HG03064 (cell line): ENCODE results near the gene NLRP12.
"Not testable (repeated sequence)": the region's sequence is repeated elsewhere in the genome, so short reads cannot be mapped to it uniquely, and the experiment has no call there.

ENCODE experiments used
- ATAC-seq: cut with Tn5 transposase; IDR thresholded peaks from one replicate; pipeline ENCODE4 v1.9.1; 2021; ENCODE audit warnings: low read depth; ENCODE audit not compliant: unreplicated experiment

The NLRP12 gene

DNA sequence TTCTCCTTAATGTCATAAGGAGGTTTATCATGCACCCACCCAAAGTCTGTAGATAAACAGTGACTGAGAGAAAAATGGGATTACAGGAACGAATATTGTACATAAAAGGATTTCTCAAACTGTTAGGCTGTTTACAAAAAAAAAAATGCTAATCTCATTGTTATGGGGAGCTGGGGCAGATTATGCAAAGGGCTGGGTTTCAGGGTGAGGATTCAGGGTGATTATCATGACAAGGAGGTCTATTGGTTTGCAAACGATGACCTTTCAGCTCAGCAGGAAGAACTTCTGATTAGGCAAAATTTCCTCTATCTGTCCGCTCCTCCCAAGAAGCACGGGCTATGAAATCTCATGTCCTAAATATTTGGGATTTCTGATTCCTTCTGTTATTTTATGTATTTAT, 41.4 kb downstream of the NLRP12 start:
- no peak for ATAC-seq

GRCh38 chr19:53781332-53781731, 42.8 kb downstream of the NLRP12 start:
- not testable (repeated sequence) for ATAC-seq

GRCh38 chr19:53780506-53780905, 43.6 kb downstream of the NLRP12 start:
- no peak for ATAC-seq

- ATAC-seq: no peak
Observed at GRCh38 chr19:53775524-53775923, 48.6 kb downstream of the NLRP12 start.

DNA sequence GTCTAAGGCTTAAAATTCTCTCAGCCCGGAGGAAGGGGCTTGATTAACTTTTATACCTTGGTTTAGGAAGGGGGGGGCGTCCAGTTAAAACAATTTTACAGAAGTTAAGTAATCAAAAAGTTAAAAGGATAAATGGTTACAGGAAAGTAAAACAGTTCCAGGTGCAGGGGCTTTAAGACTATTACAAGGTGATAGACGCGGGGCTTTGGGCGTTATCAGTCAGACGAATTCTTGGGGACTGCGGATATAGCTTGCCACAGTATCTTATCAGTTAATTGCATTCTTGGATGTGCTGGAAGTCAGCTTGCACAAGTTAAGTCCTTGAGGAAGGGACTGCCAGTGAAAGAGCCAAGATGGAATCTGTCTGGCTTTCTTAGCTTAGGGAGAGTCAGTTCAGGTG, 49.6 kb downstream of the NLRP12 start:
- ATAC-seq: not testable (repeated sequence)

GRCh38 chr19:53773999-53774398, 50.1 kb downstream of the NLRP12 start:
- ATAC-seq: no peak

DNA sequence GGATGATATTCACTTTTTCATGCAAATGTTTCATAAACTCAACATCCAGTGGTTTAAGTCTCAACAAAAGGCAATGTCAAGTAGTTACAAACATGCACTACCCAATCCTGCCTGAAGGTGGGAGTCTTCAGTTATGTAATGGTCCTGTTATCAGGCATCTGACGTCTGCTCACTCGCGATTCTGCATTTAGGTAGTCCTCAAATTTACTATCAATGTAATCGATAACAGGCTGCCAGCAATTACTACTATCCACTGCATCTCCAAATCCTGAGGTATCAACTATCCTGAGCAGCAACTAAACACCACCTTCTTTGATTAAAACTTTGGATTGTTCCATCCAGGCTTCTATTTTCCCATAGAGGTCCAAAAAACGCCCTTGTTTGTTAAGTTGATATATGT, 51.2 kb downstream of the NLRP12 start:
- ATAC-seq: no peak

GRCh38 chr19:53771144-53771543, 53.0 kb downstream of the NLRP12 start:
- no peak for ATAC-seq

GRCh38 chr19:53769696-53770309, 54.3 kb downstream of the NLRP12 start:
- ATAC-seq: not testable (repeated sequence)

DNA sequence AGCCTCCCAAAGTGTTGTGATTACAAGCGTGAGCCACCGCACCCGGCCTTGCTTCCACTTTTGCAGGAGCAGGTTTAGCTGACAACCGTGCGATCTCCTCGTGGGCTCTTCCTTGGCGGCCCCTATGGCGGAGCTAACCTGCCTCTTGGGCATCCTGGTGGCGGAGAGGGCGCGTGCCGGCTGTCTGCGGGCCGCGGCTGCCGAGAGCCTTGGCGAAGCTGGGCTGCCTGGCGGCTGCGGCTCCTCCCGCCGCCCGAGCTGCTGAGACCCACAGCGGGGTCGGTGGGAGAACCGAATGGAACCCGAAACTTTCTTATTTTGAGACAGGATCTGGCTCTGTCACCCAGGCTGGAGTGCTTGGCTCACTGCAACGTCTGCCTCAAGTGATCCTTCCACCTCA, 55.7 kb downstream of the NLRP12 start:
- ATAC-seq: no peak

DNA sequence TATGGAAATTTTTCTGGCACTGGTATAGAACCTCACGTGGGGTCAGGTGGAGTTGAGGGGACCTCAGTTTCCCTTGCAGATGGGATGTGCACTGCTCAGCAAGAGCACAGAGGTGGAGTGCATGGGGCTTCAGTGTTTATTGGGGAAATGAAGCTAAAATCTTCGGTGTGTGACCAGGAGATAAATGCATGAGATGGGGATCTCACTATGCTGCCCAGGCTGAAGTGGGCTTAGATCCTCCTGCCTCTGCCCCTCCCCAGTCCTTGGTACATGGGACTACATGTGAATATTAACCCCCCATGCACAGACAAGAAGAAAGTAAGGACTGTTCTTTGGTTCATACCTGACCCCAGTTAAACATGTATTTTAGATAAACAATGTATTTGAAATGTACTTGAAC, 65.1 kb downstream of the NLRP12 start:
- ATAC-seq: not testable (repeated sequence)
